MG63 (cell line): ENCODE measurements around the gene LTBP2. TPM values are rescaled to one million over a fixed set of nuclear protein-coding genes. Genes with fewer than 3 reads are reported as not detected.

Experiments used
- DNase-seq: peaks from one replicate; pipeline ENCODE4 v3.0.0-alpha.2; 2020
- H3K27me3 ChIP-seq: fragments of 250-450 bp; sonication (Bioruptor Pico); 2 replicates; pipeline ENCODE4 v1.5.1; 2020; ENCODE audit warnings: mild to moderate bottlenecking, moderate library complexity
- H3K36me3 ChIP-seq: fragments of 250-450 bp; sonication (Bioruptor Pico); 2 replicates; pipeline ENCODE4 v1.5.1; 2020; ENCODE audit warnings: mild to moderate bottlenecking, moderate library complexity
- H3K4me3 ChIP-seq: fragments of 250-450 bp; sonication (Bioruptor Pico); 2 replicates; pipeline ENCODE4 v1.5.1; 2020; ENCODE audit warnings: mild to moderate bottlenecking, moderate library complexity
- H3K9me3 ChIP-seq: fragments of 250-450 bp; sonication (Bioruptor Pico); 2 replicates; pipeline ENCODE4 v1.5.1; 2020; ENCODE audit warnings: mild to moderate bottlenecking, moderate library complexity
- total RNA-seq: library from RNA; depleted of rRNA; stranded (reverse); fragments of >200 nt; shearing (Covaris generic); gene quantifications from 2 replicates; pipeline ENCODE4 v1.2.3, GENCODE V29; 2014; ENCODE audit warnings: low replicate concordance

LTBP2 gene
- total RNA-seq, 1 experiment from 2014 or later: 4.5 TPM

GRCh38 chr14:74645756-74646470 lies 33.9 kb upstream of the LTBP2 start:
- H3K9me3 ChIP-seq: no peaks in the 10 kb centered on the region
- no peaks in the 10 kb centered on the region for H3K27me3 ChIP-seq
- DNase-seq: peak; percentile 65
- H3K4me3 ChIP-seq: no peak overlapping the region
- no peaks in the 10 kb centered on the region for H3K36me3 ChIP-seq

GRCh38 chr14:74645244-74645643 lies 33.2 kb upstream of the LTBP2 start:
- no peaks in the 10 kb centered on the region for H3K36me3 ChIP-seq
- H3K27me3 ChIP-seq: no peaks in the 10 kb centered on the region
- H3K4me3 ChIP-seq: no peak overlapping the region
- no peak for DNase-seq
- H3K9me3 ChIP-seq: no peaks in the 10 kb centered on the region

- DNase-seq: no peak
- H3K27me3 ChIP-seq: no peaks in the 10 kb centered on the region
- no peaks in the 10 kb centered on the region for H3K9me3 ChIP-seq
- no peak overlapping the region for H3K4me3 ChIP-seq
- H3K36me3 ChIP-seq: no peaks in the 10 kb centered on the region
These were observed 29.8 kb upstream of the LTBP2 start for GRCh38 chr14:74641601-74642391.

- DNase-seq: no peak
- Histone ChIP-seq H3K36me3 (no peaks in the 10 kb centered on the region), H3K9me3 (no peaks in the 10 kb centered on the region), H3K27me3 (no peaks in the 10 kb centered on the region), H3K4me3 (no peak overlapping the region)
These were observed 26.9 kb upstream of the LTBP2 start for GRCh38 chr14:74638966-74639365.

GRCh38 chr14:74638066-74638465 lies 26.0 kb upstream of the LTBP2 start:
- Histone ChIP-seq H3K9me3 (no peaks in the 10 kb centered on the region), H3K4me3 (no peak overlapping the region), H3K27me3 (no peaks in the 10 kb centered on the region), H3K36me3 (no peaks in the 10 kb centered on the region)
- DNase-seq: no peak

- Histone ChIP-seq H3K4me3 (no peak overlapping the region), H3K27me3 (no peaks in the 10 kb centered on the region), H3K9me3 (no peaks in the 10 kb centered on the region), H3K36me3 (no peaks in the 10 kb centered on the region)
- no peak for DNase-seq
These were observed 25.1 kb upstream of the LTBP2 start for GRCh38 chr14:74637178-74637550.

- no peak for DNase-seq
- no peaks in the 10 kb centered on the region for H3K9me3 ChIP-seq
- no peaks in the 10 kb centered on the region for H3K27me3 ChIP-seq
- H3K36me3 ChIP-seq: no peaks in the 10 kb centered on the region
- no peak overlapping the region for H3K4me3 ChIP-seq
These were observed 24.6 kb upstream of the LTBP2 start for GRCh38 chr14:74636424-74637177.

GRCh38 chr14:74635847-74636246 lies 23.8 kb upstream of the LTBP2 start:
- no peaks in the 10 kb centered on the region for H3K36me3 ChIP-seq
- no peak for DNase-seq
- H3K9me3 ChIP-seq: no peaks in the 10 kb centered on the region
- no peaks in the 10 kb centered on the region for H3K27me3 ChIP-seq
- H3K4me3 ChIP-seq: no peak overlapping the region

GRCh38 chr14:74634964-74635363 lies 22.9 kb upstream of the LTBP2 start:
- no peak overlapping the region for H3K4me3 ChIP-seq
- DNase-seq: no peak
- H3K27me3 ChIP-seq: no peaks in the 10 kb centered on the region
- H3K36me3 ChIP-seq: no peaks in the 10 kb centered on the region
- no peaks in the 10 kb centered on the region for H3K9me3 ChIP-seq

- H3K27me3 ChIP-seq: no peaks in the 10 kb centered on the region
- no peak overlapping the region for H3K4me3 ChIP-seq
- no peak for DNase-seq
- H3K36me3 ChIP-seq: no peaks in the 10 kb centered on the region
- no peaks in the 10 kb centered on the region for H3K9me3 ChIP-seq
These were observed 22.4 kb upstream of the LTBP2 start for GRCh38 chr14:74634481-74634880.

- no peaks in the 10 kb centered on the region for H3K9me3 ChIP-seq
- no peak overlapping the region for H3K4me3 ChIP-seq
- no peak for DNase-seq
- H3K27me3 ChIP-seq: no peaks in the 10 kb centered on the region
- H3K36me3 ChIP-seq: no peaks in the 10 kb centered on the region
These were observed 19.0 kb upstream of the LTBP2 start for GRCh38 chr14:74630881-74631690.

GRCh38 chr14:74628418-74628817 lies 16.4 kb upstream of the LTBP2 start:
- H3K9me3 ChIP-seq: no peaks in the 10 kb centered on the region
- DNase-seq: no peak
- H3K36me3 ChIP-seq: no peaks in the 10 kb centered on the region
- H3K27me3 ChIP-seq: no peaks in the 10 kb centered on the region
- no peak overlapping the region for H3K4me3 ChIP-seq

- Histone ChIP-seq H3K27me3 (no peaks in the 10 kb centered on the region), H3K4me3 (no peak overlapping the region), H3K36me3 (no peaks in the 10 kb centered on the region), H3K9me3 (no peaks in the 10 kb centered on the region)
- no peak for DNase-seq
These were observed 15.0 kb upstream of the LTBP2 start for GRCh38 chr14:74627076-74627475.

GRCh38 chr14:74622257-74622656 lies 10.2 kb upstream of the LTBP2 start:
- no peaks in the 10 kb centered on the region for H3K27me3 ChIP-seq
- no peaks in the 10 kb centered on the region for H3K36me3 ChIP-seq
- DNase-seq: no peak
- H3K9me3 ChIP-seq: no peaks in the 10 kb centered on the region
- no peak overlapping the region for H3K4me3 ChIP-seq

GRCh38 chr14:74621556-74621955 lies 9.5 kb upstream of the LTBP2 start:
- no peak for DNase-seq
- Histone ChIP-seq H3K36me3 (no peaks in the 10 kb centered on the region), H3K9me3 (no peaks in the 10 kb centered on the region), H3K27me3 (no peaks in the 10 kb centered on the region), H3K4me3 (no peak overlapping the region)

- Histone ChIP-seq H3K4me3 (no peak overlapping the region), H3K9me3 (no peaks in the 10 kb centered on the region), H3K36me3 (no peaks in the 10 kb centered on the region), H3K27me3 (no peaks in the 10 kb centered on the region)
- DNase-seq: no peak
These were observed 8.9 kb upstream of the LTBP2 start for GRCh38 chr14:74620923-74621322.

- peak; percentile 76 for DNase-seq
- Histone ChIP-seq H3K9me3 (no peaks in the 10 kb centered on the region), H3K36me3 (no peaks in the 10 kb centered on the region), H3K27me3 (no peaks in the 10 kb centered on the region), H3K4me3 (no peak overlapping the region)
These were observed 8.5 kb upstream of the LTBP2 start for GRCh38 chr14:74620497-74620921.
